Peyer's patch (tissue), 4 donors: ENCODE results near the gene DMTF1. TPM values are rescaled to one million over a fixed set of nuclear protein-coding genes. Genes with fewer than 3 reads are reported as not detected.

Experiments
- DNase-seq, 3 donors: peaks; one replicate each; pipeline ENCODE4 v3.0.0-alpha.2; 2017 to 2019
- H3K27ac ChIP-seq, 4 donors: fragments of 200-600 bp; sonication (generic); one replicate each; pipeline ENCODE4 v1.5.1; 2016 to 2019
- H3K27me3 ChIP-seq, 2 donors: fragments of 200-600 bp; sonication (generic); one replicate each; pipeline ENCODE4 v1.5.1; 2019
- H3K36me3 ChIP-seq, 3 donors: fragments of 200-600 bp; sonication (generic); one replicate each; pipeline ENCODE4 v1.5.1; 2016 to 2019
- H3K4me1 ChIP-seq, 4 donors: fragments of 200-600 bp; sonication (generic); one replicate each; pipeline ENCODE4 v1.5.1; 2016 to 2019
- H3K4me3 ChIP-seq, 4 donors: fragments of 200-600 bp; sonication (generic); 1 replicate in 3 of 4; 2 replicates in 1 of 4; pipeline ENCODE4 v1.5.1; 2016 to 2019; ENCODE audit warnings: mild to moderate bottlenecking in 1 of 4
- H3K9me3 ChIP-seq, 4 donors: fragments of 200-600 bp; sonication (generic); one replicate each; pipeline ENCODE4 v1.5.1; 2016 to 2019; ENCODE audit warnings: mild to moderate bottlenecking in 1 of 4
- CTCF ChIP-seq, 6 experiments: fragments of 450-650 bp in 4 of 6; fragments of 200-600 bp in 2 of 6; sonication (generic) in 1 of 6; IDR thresholded peaks; one replicate each; pipeline ENCODE4 v1.5.1; 2017 to 2019; ENCODE audit warnings: antibody characterized with exemption in 6 of 6, mild to moderate bottlenecking in 3 of 6, moderate library complexity in 1 of 6
- POLR2A ChIP-seq, 2 donors: fragments of 450-650 bp; IDR thresholded peaks; one replicate each; pipeline ENCODE4 v1.5.1; 2017; ENCODE audit warnings: antibody characterized with exemption in 2 of 2, mild to moderate bottlenecking in 2 of 2, moderate library complexity in 2 of 2
- total RNA-seq, 4 donors: library from RNA; depleted of rRNA; stranded (reverse); fragments of >200 nt; gene quantifications; one replicate each; pipeline ENCODE4 v1.1.0, GENCODE V29; 2016

The DMTF1 gene
- total RNA-seq, 4 donors from 2014 or later = 107 to 221 (median 154) TPM

- DNase-seq = no peak
- TF ChIP-seq POLR2A (IDR thresholded peaks at IDR 0.05) (no peak), CTCF (IDR thresholded peaks at IDR 0.05) (no peak)
- Histone ChIP-seq H3K9me3 (no peaks in the 10 kb centered on the region), H3K4me3 (no peak overlapping the region), H3K27me3 (no peaks in the 10 kb centered on the region), H3K36me3 (peaks cover 0 to 96% (median 0%) of the 10 kb centered on the region in 3 donors), H3K27ac (no peak overlapping the region), H3K4me1 (no peaks in the 10 kb centered on the region)
Measured at GRCh38 chr7:87170828-87171227, 18.6 kb downstream of the DMTF1 start.

DNA sequence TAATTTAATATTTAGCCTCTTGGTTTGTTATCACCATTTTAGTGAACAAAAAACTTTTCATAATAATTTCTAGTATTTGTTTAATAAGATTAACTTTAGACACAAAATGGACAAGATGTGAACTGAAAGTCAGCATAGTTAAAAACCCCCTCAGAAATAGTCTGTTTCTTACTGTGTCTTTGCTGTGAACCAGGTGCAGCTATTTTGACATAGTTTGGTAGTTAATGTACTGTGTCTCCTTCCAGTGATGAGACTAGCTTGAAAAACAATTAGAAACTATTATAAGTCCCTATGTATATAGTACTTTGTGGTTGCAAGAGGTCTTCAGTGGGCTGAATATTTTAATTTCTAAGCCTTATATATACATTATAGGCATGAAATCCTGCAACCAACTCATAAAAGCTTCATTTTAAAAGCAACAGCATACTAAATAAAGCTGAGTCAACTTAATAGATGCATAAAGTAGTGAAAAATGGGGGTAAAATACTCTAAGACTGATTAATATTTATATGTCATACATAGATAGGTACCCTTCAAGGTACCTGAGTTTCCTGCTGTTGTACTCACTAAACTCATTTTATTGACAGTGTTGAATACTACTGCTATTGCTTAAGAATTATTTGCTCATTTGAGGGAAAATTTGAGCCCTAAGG lies 19.2 kb downstream of the DMTF1 start:
- Histone ChIP-seq H3K27me3 (no peaks in the 10 kb centered on the region), H3K36me3 (peaks cover 0 to 96% (median 0%) of the 10 kb centered on the region in 3 donors), H3K9me3 (no peaks in the 10 kb centered on the region), H3K27ac (no peak overlapping the region), H3K4me1 (no peaks in the 10 kb centered on the region), H3K4me3 (no peak overlapping the region)
- TF ChIP-seq POLR2A (IDR thresholded peaks at IDR 0.05) = no peak
- TF ChIP-seq CTCF (IDR thresholded peaks at IDR 0.05) = no peak
- DNase-seq = no peak

DNA sequence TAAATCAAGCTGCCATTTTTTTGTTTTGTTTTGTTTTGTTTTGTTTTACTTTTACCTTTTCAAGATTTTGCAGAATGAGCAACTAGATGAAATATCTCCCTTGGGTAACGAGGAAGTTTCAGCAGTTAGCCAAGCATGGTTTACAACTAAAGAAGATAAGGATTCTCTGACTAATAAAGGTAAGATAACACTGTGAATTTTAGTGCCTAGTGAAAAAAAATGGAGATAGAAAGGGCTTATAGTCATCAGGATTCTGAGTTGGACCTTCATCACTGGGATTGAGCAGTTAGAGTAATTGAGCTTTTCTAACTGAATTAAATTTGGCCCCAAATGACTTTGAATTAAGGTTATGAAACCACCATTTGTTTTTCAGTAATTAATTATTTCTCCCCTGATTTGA lies 21.2 kb downstream of the DMTF1 start:
- Histone ChIP-seq H3K27ac (no peak overlapping the region), H3K9me3 (no peaks in the 10 kb centered on the region), H3K4me1 (no peaks in the 10 kb centered on the region), H3K4me3 (no peak overlapping the region), H3K27me3 (no peaks in the 10 kb centered on the region), H3K36me3 (peaks cover 0 to 91% (median 0%) of the 10 kb centered on the region in 3 donors)
- no peak for DNase-seq
- no peak for TF ChIP-seq POLR2A (IDR thresholded peaks at IDR 0.05)
- no peak for TF ChIP-seq CTCF (IDR thresholded peaks at IDR 0.05)

GRCh38 chr7:87178320-87178719 lies 26.1 kb downstream of the DMTF1 start:
- Histone ChIP-seq H3K27ac (no peak overlapping the region), H3K4me1 (no peaks in the 10 kb centered on the region), H3K27me3 (no peaks in the 10 kb centered on the region), H3K36me3 (peaks cover 0 to 87% (median 0%) of the 10 kb centered on the region in 3 donors), H3K9me3 (no peaks in the 10 kb centered on the region), H3K4me3 (no peak overlapping the region)
- no peak for TF ChIP-seq POLR2A (IDR thresholded peaks at IDR 0.05)
- no peak for TF ChIP-seq CTCF (IDR thresholded peaks at IDR 0.05)
- DNase-seq = no peak

DNA sequence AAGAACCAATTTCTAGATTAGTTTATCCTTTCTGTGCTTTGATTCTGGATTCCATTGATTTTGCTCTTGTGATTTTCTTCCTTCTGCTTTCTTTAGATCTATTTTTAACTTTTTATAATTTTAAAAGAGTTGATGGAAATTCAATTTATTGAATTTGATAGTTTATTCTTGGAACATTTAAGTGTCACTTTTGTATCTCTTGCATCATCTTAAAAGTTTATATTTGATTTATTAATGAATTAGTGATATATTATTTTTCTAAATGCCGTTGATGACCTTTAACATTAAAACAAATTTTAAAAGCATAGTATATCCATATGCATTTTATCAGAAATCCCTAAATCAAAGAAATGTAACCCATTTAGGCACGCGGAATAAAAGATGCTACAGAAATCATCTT lies 26.9 kb downstream of the DMTF1 start:
- H3K9me3 ChIP-seq = no peaks in the 10 kb centered on the region
- TF ChIP-seq CTCF (IDR thresholded peaks at IDR 0.05) (no peak), POLR2A (IDR thresholded peaks at IDR 0.05) (no peak)
- peaks cover 0 to 87% (median 0%) of the 10 kb centered on the region in 3 donors for H3K36me3 ChIP-seq
- H3K4me3 ChIP-seq = no peak overlapping the region
- no peaks in the 10 kb centered on the region for H3K27me3 ChIP-seq
- H3K27ac ChIP-seq = no peak overlapping the region
- no peaks in the 10 kb centered on the region for H3K4me1 ChIP-seq
- DNase-seq = no peak
